Gastrocnemius medialis (tissue), 4 donors: ENCODE results near the gene SERPINB1.

ENCODE experiments used
- POLR2A ChIP-seq, 2 donors: fragments of 450-650 bp; IDR thresholded peaks; one replicate each; pipeline ENCODE4 v1.6.1; 2017; ENCODE audit warnings: antibody characterized with exemption in 2 of 2, mild to moderate bottlenecking in 2 of 2, moderate library complexity in 2 of 2
- TF ChIP-seq, protein P1 (sequence below), 5 experiments: fragments of 450-650 bp in 3 of 5; fragments of 200-600 bp in 2 of 5; sonication (generic) in 2 of 5; IDR thresholded peaks in 4 of 5; conservative IDR thresholded peaks in 1 of 5; 1 replicate in 4 of 5; 2 replicates in 1 of 5; pipeline ENCODE4 v1.5.1; 2016 to 2019; ENCODE audit warnings: antibody characterized with exemption in 5 of 5, mild to moderate bottlenecking in 3 of 5, moderate library complexity in 3 of 5

DNA sequence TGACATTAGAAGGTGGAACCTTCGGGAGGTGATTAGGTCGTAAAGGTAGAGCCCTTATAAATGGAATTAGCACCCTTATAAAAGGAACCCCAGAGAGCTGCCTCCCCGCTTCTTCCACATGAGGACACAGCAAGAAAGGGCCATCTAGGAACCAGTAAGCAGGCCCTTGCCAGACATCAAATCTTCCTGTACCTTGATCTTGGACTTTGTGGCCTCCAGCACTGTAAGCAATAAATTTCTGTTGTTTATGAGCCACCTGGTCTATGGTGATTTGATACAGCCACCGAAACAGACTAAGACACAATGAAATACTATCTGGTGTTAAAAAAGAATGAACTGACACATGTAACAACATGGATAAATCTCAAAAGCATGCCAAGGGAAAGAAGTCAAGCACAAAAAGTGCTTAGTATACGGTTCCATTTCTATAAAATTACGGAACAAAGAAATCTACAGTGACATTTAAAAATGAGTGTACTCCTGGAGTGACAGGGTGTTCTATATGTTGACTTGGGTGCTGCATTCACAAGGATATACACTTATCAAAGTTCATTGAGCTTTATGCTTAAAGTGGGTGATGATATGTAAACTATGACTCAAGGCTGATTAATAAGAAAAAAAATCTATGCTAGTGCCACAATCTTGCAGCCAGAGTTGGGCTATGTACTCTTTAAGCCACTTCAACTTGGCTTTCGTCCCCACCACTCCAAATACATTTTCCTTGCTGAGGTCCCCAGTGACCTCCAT lies 18.4 kb downstream of the SERPINB1 start:
- TF ChIP-seq, protein P1, sequence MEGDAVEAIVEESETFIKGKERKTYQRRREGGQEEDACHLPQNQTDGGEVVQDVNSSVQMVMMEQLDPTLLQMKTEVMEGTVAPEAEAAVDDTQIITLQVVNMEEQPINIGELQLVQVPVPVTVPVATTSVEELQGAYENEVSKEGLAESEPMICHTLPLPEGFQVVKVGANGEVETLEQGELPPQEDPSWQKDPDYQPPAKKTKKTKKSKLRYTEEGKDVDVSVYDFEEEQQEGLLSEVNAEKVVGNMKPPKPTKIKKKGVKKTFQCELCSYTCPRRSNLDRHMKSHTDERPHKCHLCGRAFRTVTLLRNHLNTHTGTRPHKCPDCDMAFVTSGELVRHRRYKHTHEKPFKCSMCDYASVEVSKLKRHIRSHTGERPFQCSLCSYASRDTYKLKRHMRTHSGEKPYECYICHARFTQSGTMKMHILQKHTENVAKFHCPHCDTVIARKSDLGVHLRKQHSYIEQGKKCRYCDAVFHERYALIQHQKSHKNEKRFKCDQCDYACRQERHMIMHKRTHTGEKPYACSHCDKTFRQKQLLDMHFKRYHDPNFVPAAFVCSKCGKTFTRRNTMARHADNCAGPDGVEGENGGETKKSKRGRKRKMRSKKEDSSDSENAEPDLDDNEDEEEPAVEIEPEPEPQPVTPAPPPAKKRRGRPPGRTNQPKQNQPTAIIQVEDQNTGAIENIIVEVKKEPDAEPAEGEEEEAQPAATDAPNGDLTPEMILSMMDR (IDR thresholded peaks at IDR 0.05 in 4 of 5, conservative IDR thresholded peaks at IDR 0.05 in 1 of 5) = no peak
- TF ChIP-seq POLR2A (IDR thresholded peaks at IDR 0.05) = no peak
